Lower leg skin (tissue), 4 donors: ENCODE results near the gene DTNB. TPM values are rescaled to one million over a fixed set of nuclear protein-coding genes. Genes with fewer than 3 reads are reported as not detected.
A peak's percentile ranks its signal among the peaks of the same experiment; 100 is the strongest.
"Not testable (repeated sequence)": the region's sequence is repeated elsewhere in the genome, so short reads cannot be mapped to it uniquely, and the experiment has no call there.

ENCODE experiments used
- DNase-seq, 2 donors: peaks; one replicate each; pipeline ENCODE4 v3.0.0-alpha.2; 2019; ENCODE audit warnings: low spot score in 2 of 2
- H3K4me3 ChIP-seq: fragments of 200-600 bp; sonication (generic); 2 replicates; pipeline ENCODE4 v1.5.1; 2017; ENCODE audit warnings: mild to moderate bottlenecking, low read depth; ENCODE audit not compliant: poor library complexity, severe bottlenecking
- CTCF ChIP-seq, 3 donors: fragments of 450-650 bp; IDR thresholded peaks; one replicate each; pipeline ENCODE4 v1.5.1; 2016; ENCODE audit warnings: antibody characterized with exemption in 3 of 3, mild to moderate bottlenecking in 3 of 3, moderate library complexity in 2 of 3
- POLR2A ChIP-seq, 2 donors: fragments of 450-650 bp; IDR thresholded peaks; one replicate each; pipeline ENCODE4 v1.6.1; 2016 to 2017; ENCODE audit warnings: antibody characterized with exemption in 2 of 2, mild to moderate bottlenecking in 1 of 2, moderate library complexity in 1 of 2
- WGBS, 2 donors: methylation state at CpG; one replicate each; pipeline ENCODE4 v1.1.5; 2018; 5-methylcytosine and 5-hydroxymethylcytosine counted together
- intact Hi-C: fragments of 100-400 bp; cut with DNase I; formaldehyde crosslinking; loops from one replicate; pipeline ENCODE4 v1.15.0; 2023; ENCODE audit warnings: low total_unique reads
- total RNA-seq, 4 donors: library from RNA; depleted of rRNA; stranded (reverse); fragments of >200 nt; gene quantifications; one replicate each; pipeline ENCODE4 v1.1.0, GENCODE V29; 2016

Gene DTNB
- total RNA-seq, 4 donors from 2014 or later, result 8.8 to 15.2 (median 12.7) TPM

- WGBS, 2 donors, result 37 to 38% methylated on average over 12 of the region's 12 CpGs
- DNase-seq, result no peak
- intact Hi-C loops, result no loop called here
- H3K4me3 ChIP-seq, result no peak overlapping the region
- TF ChIP-seq CTCF (IDR thresholded peaks at IDR 0.05) (no peak), POLR2A (IDR thresholded peaks at IDR 0.05) (no peak)
Measured at GRCh38 chr2:25711675-25712354, 38.4 kb upstream of the DTNB start.

GRCh38 chr2:25710750-25711149 is 37.4 kb upstream of the DTNB start:
- WGBS, 2 donors, result 90 to 96% methylated on average over 3 of the region's 3 CpGs
- TF ChIP-seq POLR2A (IDR thresholded peaks at IDR 0.05) (no peak), CTCF (IDR thresholded peaks at IDR 0.05) (no peak)
- DNase-seq, result no peak
- no peak overlapping the region for H3K4me3 ChIP-seq
- intact Hi-C loops, result no loop called here

- no peak overlapping the region for H3K4me3 ChIP-seq
- WGBS, 2 donors, result 82 to 88% methylated on average over 2 of the region's 2 CpGs
- no peak for DNase-seq
- intact Hi-C loops, result no loop called here
- TF ChIP-seq POLR2A (IDR thresholded peaks at IDR 0.05), result no peak
- TF ChIP-seq CTCF (IDR thresholded peaks at IDR 0.05), result no peak
Measured at GRCh38 chr2:25709349-25709748, 36.0 kb upstream of the DTNB start.

- DNase-seq, result peak in 1 of 2 donors; percentile 28
- intact Hi-C loops, result no loop called here
- no peak overlapping the region for H3K4me3 ChIP-seq
- no peak for TF ChIP-seq CTCF (IDR thresholded peaks at IDR 0.05)
- 65 to 69% methylated on average over 5 of the region's 5 CpGs for WGBS, 2 donors
Measured at GRCh38 chr2:25707927-25708590, 34.7 kb upstream of the DTNB start.

- H3K4me3 ChIP-seq, intact Hi-C loops: not testable (repeated sequence)
- 94 to 96% methylated on average over 20 to 33 of the region's 33 CpGs for WGBS, 2 donors
- DNase-seq, result peak in 1 of 2 donors; percentile 53
Measured at GRCh38 chr2:25705575-25705974, 32.2 kb upstream of the DTNB start.

- TF ChIP-seq CTCF (IDR thresholded peaks at IDR 0.05) (no peak), POLR2A (IDR thresholded peaks at IDR 0.05) (no peak)
- H3K4me3 ChIP-seq, result no peak overlapping the region
- DNase-seq, result no peak
- WGBS, 2 donors, result 90 to 91% methylated on average over 9 of the region's 9 CpGs
- intact Hi-C loops, result no loop called here
Measured at GRCh38 chr2:25701801-25702200, 28.4 kb upstream of the DTNB start.
